Skeletal muscle satellite cell (primary cell): Measurements from ENCODE around the gene ACTL10.
A peak's percentile ranks its signal among the peaks of the same experiment; 100 is the strongest.

Source experiments
- H3K27me3 ChIP-seq: 2 replicates; pipeline ENCODE4 v1.7.0; 2013; ENCODE audit warnings: low read length; ENCODE audit not compliant: control insufficient read depth, insufficient read depth
- H3K36me3 ChIP-seq: 2 replicates; pipeline ENCODE4 v1.7.0; 2013; ENCODE audit warnings: mild to moderate bottlenecking, control low read depth, low read length; ENCODE audit not compliant: insufficient read depth
- H3K4me1 ChIP-seq: 2 replicates; pipeline ENCODE4 v1.7.0; 2013; ENCODE audit warnings: low read length; ENCODE audit not compliant: control insufficient read depth, insufficient read depth
- H3K4me2 ChIP-seq: 2 replicates; pipeline ENCODE4 v1.7.0; 2013; ENCODE audit warnings: mild to moderate bottlenecking, low read length
- H3K4me3 ChIP-seq: 2 replicates; pipeline ENCODE4 v1.7.0; 2013; ENCODE audit warnings: low read length
- H3K9ac ChIP-seq: 2 replicates; pipeline ENCODE4 v1.7.0; 2013; ENCODE audit warnings: mild to moderate bottlenecking, low read depth, low read length, moderate library complexity
- H3K9me3 ChIP-seq: replicated peaks from 2 replicates; pipeline ENCODE4 v1.7.0; 2013; ENCODE audit warnings: mild to moderate bottlenecking, control low read depth, low read length

ACTL10 gene

DNA sequence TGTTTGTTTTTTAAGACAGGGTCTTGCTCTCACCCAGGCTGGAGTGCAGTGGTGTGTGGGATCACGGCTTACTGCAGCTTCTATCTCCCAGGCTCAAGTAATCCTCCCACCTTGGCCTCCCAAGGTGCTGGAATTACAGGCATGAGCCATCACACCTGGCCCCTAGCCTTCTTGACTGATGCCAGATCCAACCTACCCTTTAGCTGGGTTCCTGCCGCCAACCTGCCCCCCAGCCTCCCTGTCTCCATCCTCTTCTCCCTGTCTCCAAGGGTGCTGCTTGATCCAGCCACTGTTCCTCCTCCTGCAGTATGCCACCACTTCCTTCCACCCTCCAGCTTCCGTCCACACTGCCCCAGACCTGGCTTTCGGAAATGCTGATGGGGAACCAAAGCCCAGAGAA lies 7.8 kb upstream of the ACTL10 start:
- H3K4me3 ChIP-seq: no peak overlapping the region
- H3K9ac ChIP-seq: no peak overlapping the region
- no peaks in the 10 kb centered on the region for H3K9me3 ChIP-seq
- peaks cover 10% of the 10 kb centered on the region for H3K36me3 ChIP-seq
- H3K4me2 ChIP-seq: no peak overlapping the region
- no peaks in the 10 kb centered on the region for H3K27me3 ChIP-seq
- H3K4me1 ChIP-seq: peaks cover 11% of the 10 kb centered on the region

DNA sequence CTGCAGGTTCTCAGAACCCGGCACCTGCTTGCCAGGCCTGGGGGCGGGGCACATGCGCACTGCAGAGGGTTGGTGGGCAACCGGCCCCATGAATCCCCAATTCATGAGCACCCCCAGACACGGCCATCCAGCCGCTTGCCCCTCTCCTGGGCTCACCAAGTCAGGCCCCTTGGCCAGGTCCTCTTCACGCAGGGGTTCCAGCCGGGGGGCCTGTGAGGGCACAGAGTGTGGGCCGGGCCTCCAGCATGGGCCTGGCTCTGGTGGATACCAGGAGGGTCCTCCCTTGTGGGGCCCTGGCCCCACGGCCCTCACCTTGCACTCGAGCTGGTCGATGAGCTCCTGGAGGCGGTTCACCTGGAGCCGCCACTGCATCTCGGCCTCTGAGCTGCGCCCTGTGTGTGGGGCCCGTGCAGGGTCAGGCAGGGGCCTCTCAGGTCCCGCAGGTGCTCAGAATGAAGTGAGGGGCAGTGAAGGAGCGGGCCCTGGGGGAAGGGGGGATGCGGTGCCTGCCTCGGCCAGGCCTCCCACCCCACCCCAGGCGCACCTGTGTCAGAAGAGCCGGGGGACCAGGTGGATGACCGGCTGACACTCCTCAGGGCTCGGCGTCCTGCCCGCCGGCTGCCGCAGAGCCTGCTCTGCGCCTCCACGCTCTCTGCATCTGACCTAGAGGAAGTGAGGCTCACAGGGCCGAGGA lies 7.3 kb upstream of the ACTL10 start:
- peaks cover 10% of the 10 kb centered on the region for H3K36me3 ChIP-seq
- H3K27me3 ChIP-seq: no peaks in the 10 kb centered on the region
- H3K9me3 ChIP-seq: no peaks in the 10 kb centered on the region
- H3K9ac ChIP-seq: no peak overlapping the region
- no peak overlapping the region for H3K4me3 ChIP-seq
- peaks cover 16% of the 10 kb centered on the region for H3K4me1 ChIP-seq
- no peak overlapping the region for H3K4me2 ChIP-seq

DNA sequence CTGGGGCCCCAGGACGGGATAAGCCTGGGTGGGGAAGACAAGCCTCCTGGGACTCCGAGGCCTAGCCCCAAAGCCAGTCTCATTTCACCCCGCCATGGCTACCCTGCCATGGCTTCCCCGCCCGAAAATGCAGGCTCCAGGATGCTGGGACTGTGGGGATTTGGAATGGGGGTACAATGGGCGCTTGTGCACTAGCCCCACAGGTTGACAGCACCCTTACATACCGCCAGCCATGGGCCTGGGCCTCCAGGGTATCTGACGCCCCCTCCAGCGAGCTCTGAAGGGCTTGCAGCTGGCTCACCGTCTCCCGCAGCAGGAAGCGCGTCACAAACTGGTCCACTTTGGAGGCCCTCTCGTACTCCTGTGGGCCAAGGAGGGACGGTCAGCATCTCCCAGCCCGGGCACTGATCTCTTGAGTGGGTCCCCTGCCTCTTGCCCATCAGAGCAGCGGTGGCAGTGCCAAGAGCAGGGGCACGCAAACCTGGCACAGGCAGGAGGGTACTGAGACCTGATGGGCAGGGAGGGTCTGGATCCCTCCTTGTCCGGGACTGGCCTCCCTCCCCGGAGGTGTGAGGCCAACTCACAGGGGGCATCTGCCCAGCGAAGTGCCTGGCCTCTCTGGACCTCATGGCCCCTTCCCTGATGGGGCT lies 6.6 kb upstream of the ACTL10 start:
- Histone ChIP-seq H3K4me2 (no peak overlapping the region), H3K9me3 (no peaks in the 10 kb centered on the region), H3K27me3 (no peaks in the 10 kb centered on the region), H3K4me3 (no peak overlapping the region), H3K4me1 (peaks cover 16% of the 10 kb centered on the region), H3K36me3 (peaks cover 10% of the 10 kb centered on the region), H3K9ac (no peak overlapping the region)

DNA sequence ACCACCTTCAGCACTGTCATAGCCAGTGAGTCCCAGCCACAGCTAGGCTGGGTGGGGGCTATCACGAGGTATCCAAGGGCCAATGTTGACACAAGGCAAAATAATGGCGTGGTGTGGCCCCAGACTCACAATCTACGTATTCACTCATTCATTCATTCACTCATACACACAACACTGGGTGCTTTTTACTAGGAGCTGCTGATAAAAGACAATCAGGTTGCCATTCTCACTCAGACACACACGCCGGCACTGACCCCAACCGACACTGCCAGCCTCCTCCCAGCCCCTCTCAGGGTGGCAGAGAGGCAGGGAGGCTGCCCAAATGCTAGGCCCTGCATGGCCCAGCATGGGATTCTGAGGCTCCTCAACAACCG lies 6.1 kb upstream of the ACTL10 start:
- no peak overlapping the region for H3K9ac ChIP-seq
- H3K9me3 ChIP-seq: no peaks in the 10 kb centered on the region
- no peaks in the 10 kb centered on the region for H3K27me3 ChIP-seq
- H3K4me3 ChIP-seq: no peak overlapping the region
- peaks cover 16% of the 10 kb centered on the region for H3K4me1 ChIP-seq
- H3K4me2 ChIP-seq: no peak overlapping the region
- peaks cover 10% of the 10 kb centered on the region for H3K36me3 ChIP-seq

DNA sequence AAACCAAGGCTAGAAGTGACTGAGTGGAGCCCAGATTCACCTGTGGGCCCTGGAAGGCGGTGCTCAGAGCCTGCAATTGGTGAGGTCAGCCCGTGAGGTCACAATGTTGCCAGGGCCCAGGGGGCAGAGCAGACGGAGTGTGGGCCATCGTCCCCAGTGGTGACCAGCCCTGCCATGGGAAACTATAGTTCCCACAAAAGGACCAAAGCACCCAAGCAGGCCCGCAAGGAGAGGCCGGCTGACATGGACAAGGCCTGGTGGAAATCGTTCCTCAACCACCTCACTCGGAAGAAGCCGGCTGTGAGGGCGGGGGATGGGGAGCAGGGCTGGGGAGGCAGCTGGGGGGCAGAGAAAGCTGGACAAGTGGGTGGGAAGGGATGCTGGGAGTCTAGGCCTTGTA lies 4.6 kb upstream of the ACTL10 start, which contains the start of gene C20orf144:
Gene C20orf144, plus strand, starts transcription at position 156 of the 400 bp plus-strand sequence. Its CDS starts 19 bp downstream, at position 175.
- H3K36me3 ChIP-seq: peaks cover 10% of the 10 kb centered on the region
- H3K4me2 ChIP-seq: peak within 1 kb of the TSS; percentile 100
- no peaks in the 10 kb centered on the region for H3K9me3 ChIP-seq
- H3K27me3 ChIP-seq: no peaks in the 10 kb centered on the region
- H3K9ac ChIP-seq: peak within 1 kb of the TSS; percentile 92
- peaks cover 27% of the 10 kb centered on the region for H3K4me1 ChIP-seq
- H3K4me3 ChIP-seq: peak within 1 kb of the TSS; percentile 83

DNA sequence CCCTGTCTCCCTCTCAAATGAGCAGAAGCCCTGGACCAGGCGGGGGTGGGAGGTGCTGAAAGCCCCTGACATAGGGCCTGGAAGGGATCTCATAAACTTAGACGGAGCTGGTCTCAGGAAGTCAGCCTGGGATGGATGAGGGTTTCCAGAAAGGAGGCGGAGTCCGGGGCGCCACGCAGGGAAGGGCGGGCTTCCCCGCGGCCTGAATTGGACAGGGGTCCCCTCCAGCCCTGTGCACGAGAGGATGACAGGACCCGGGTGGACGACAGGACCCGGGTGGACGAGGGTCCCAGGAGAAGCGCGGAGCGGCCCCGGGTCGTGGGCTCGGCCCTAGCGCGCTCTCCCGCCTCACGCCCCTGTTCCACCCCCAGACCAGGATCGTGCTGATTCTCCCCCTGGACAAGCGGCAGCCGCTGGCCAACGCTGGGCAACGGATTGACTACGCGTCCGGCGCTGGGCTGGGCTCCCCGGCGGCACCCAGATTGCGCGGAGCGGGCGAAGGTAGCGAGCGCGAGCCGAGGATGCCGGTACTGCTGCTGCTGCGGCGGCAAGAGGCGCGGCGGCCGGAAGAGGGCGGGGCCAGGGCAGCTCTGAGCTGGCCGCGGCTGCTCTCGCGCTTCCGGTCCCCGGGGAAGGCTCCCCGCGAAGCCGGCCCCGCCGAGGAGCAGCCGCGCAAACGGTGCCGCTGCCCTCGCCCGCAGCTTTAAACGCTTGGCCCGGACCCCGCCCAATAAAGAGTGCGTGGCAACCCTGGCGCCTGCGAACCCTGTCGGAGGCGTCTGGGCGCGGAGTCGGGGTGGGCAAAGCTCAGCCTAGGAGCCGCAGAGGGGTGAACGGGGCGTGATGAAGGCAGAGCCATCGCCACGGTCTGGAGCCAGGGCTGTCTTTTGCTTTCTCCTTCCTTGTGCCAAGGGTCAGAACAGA lies 3.3 kb upstream of the ACTL10 start:
- peak overlapping the region; percentile 92 for H3K9ac ChIP-seq
- H3K4me3 ChIP-seq: peak overlapping the region; percentile 83
- H3K4me1 ChIP-seq: peaks cover 39% of the 10 kb centered on the region
- H3K4me2 ChIP-seq: peak overlapping the region; percentile 100
- H3K27me3 ChIP-seq: no peaks in the 10 kb centered on the region
- no peaks in the 10 kb centered on the region for H3K9me3 ChIP-seq
- H3K36me3 ChIP-seq: peaks cover 10% of the 10 kb centered on the region

DNA sequence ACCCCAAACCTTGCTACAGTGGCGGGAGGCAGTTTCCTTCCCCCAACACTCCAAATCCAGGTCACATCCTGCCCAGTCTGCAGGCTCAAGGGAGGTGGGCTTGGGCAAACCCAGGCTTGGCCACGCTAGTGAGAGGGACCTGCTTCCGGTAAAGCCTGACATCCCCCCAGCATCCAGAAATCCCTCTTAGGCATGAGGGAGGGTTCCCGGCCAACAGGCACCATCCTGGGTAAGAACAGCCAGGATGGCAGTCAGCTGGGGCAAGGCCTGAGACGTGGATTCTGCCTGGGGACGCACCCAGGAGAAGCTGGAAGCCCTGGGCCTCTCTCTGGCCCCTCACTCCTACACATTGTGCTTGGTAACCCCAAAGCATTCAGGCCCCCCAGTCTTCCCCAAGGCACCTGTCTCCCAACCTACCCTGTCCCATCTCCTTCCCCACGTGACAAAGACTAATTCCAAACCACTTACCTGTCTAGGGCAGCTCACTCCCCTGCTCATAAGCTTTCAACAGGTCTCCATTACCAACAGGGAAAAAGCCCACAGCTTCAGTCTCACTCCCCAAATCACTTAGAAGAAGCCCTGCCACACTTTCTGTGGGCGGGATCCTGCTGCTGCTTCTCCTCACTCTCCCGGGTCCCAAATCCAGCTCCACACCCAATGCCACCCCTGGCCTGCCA lies 2.5 kb upstream of the ACTL10 start:
- H3K4me1 ChIP-seq: peaks cover 39% of the 10 kb centered on the region
- H3K9me3 ChIP-seq: no peaks in the 10 kb centered on the region
- peaks cover 11% of the 10 kb centered on the region for H3K36me3 ChIP-seq
- no peaks in the 10 kb centered on the region for H3K27me3 ChIP-seq
- peak overlapping the region; percentile 92 for H3K9ac ChIP-seq
- peak overlapping the region; percentile 100 for H3K4me2 ChIP-seq
- peak overlapping the region; percentile 83 for H3K4me3 ChIP-seq

DNA sequence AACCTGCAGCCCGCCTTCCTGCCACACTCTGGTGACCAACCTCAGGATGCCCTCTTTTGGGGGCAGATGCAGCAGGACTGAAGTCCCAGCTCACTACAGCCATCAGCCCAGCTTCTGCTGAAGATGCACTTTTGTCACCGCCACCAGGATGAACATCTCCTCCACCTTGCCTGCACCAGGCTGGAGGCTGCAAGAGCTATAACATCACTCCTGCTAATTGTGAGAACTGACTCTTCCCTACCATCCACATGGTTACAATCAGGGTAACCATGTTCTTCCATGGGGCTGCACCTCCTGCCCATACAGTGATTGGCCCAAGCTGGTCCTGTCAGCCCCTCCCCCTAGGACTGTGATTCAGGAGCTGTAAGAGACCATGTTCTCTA lies 2.0 kb upstream of the ACTL10 start:
- Histone ChIP-seq H3K4me3 (no peak overlapping the region), H3K4me1 (peaks cover 39% of the 10 kb centered on the region), H3K27me3 (no peaks in the 10 kb centered on the region), H3K9me3 (no peaks in the 10 kb centered on the region), H3K36me3 (peaks cover 8% of the 10 kb centered on the region), H3K4me2 (no peak overlapping the region), H3K9ac (no peak overlapping the region)

DNA sequence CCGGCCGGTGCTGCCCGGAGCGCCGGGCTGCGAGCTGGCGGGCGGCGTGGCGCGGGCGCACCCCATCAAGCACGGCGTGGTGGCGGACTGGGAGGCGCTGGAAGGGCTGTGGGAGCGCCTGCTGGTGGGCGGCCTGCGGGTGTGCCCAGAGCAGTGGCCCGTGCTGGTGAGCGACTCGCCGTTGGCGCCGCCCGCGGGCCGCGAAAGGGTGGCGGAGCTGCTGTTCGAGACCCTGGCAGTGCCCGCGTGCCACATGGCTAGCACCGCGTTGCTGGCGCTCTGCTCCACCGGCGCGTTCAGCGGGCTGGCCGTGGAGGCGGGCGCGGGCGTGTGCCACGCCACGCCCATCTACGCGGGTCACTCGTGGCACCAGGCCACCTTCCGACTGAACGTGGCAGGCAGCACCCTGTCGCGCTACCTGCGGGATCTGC lies 517 bp downstream of the ACTL10 start:
- Histone ChIP-seq H3K9ac (peak overlapping the region; percentile 55), H3K9me3 (no peaks in the 10 kb centered on the region), H3K36me3 (peaks cover 13% of the 10 kb centered on the region), H3K4me2 (peak overlapping the region; percentile 89), H3K4me1 (peaks cover 39% of the 10 kb centered on the region), H3K4me3 (peak overlapping the region; percentile 71), H3K27me3 (no peaks in the 10 kb centered on the region)

DNA sequence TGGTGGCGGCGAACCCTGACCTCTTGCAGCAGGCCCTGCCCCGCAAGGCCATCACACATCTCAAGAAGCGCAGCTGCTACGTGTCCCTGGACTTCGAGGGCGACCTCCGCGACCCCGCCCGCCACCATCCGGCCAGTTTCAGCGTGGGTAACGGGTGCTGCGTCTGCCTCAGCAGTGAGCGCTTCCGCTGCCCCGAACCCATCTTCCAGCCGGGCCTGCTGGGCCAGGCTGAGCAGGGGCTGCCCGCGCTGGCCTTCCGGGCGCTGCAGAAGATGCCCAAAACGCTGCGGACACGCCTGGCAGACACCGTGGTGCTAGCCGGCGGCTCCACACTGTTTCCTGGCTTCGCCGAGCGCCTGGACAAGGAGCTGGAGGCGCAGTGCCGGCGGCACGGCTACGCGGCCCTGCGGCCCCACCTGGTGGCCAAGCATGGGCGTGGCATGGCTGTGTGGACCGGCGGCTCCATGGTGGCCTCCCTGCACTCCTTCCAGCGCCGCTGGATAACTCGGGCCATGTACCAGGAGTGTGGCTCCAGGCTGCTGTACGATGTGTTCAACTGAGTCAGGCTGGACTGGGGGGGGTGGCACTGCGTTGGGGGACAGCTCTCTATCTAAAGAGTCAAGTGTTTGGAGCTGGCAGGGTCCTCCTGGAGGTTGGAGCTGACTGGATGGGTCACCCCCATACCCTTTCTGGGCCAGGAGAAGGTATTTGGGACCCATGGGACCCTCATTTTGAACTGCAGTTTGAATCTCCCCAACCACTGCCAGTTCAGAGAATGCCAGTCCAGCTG lies 1.1 kb downstream of the ACTL10 start:
- Histone ChIP-seq H3K9ac (peak overlapping the region; percentile 55), H3K4me1 (peaks cover 43% of the 10 kb centered on the region), H3K27me3 (no peaks in the 10 kb centered on the region), H3K36me3 (peaks cover 13% of the 10 kb centered on the region), H3K9me3 (no peaks in the 10 kb centered on the region), H3K4me3 (peak overlapping the region; percentile 71), H3K4me2 (peak overlapping the region; percentile 89)
